Naive thymus-derived CD8-positive, alpha-beta T cell (primary cell): ENCODE data around the gene CLCN6. TPM values are rescaled to one million over a fixed set of nuclear protein-coding genes. Genes with fewer than 3 reads are reported as not detected.
A peak's percentile ranks its signal among the peaks of the same experiment; 100 is the strongest.

Source experiments
- ATAC-seq, 2 donors: fragments of 150-1000 bp; cut with Tn5 transposase in 1 of 2; sonication (Bioruptor Pico), chemical (Tn5 transposase) in 1 of 2; 1 replicate in 1 of 2; 2 replicates in 1 of 2; pipeline ENCODE4 v1.10.0; 2021; ENCODE audit warnings: mild to moderate bottlenecking in 2 of 2, moderate library complexity in 2 of 2
- POLR2A ChIA-PET: fragments of 350-600 bp; sonication (Branson Sonifier 250); formaldehyde crosslinking; loops from one replicate; lab custom pipeline; 2021; ENCODE audit warnings: antibody characterized with exemption; lab: Charles Lee
- DNase-seq, 10 donors: peaks; one replicate each; pipeline versions ENCODE4 v3.0.0 to v3.0.0-alpha.2; 2020 to 2022
- H3K27ac Mint-ChIP-seq, 10 donors: one replicate each; pipeline ENCODE4 v1.8.0; 2020 to 2022; ENCODE audit warnings: mild to moderate bottlenecking in 10 of 10, mixed read lengths in 10 of 10, moderate library complexity in 4 of 10, inconsistent platforms in 1 of 10
- H3K27me3 Mint-ChIP-seq, 5 donors: one replicate each; pipeline ENCODE4 v1.8.0; 2021 to 2022; ENCODE audit warnings: mixed read lengths in 5 of 5
- H3K36me3 Mint-ChIP-seq, 3 donors: one replicate each; pipeline ENCODE4 v1.8.0; 2020 to 2022; ENCODE audit warnings: mixed read lengths in 3 of 3, mild to moderate bottlenecking in 2 of 3, inconsistent platforms in 1 of 3
- H3K4me1 Mint-ChIP-seq, 4 donors: one replicate each; pipeline ENCODE4 v1.8.0; 2021 to 2022; ENCODE audit warnings: mixed read lengths in 4 of 4
- H3K4me3 Mint-ChIP-seq, 10 donors: one replicate each; pipeline ENCODE4 v1.8.0; 2020 to 2022; ENCODE audit warnings: mild to moderate bottlenecking in 10 of 10, mixed read lengths in 10 of 10, moderate library complexity in 6 of 10, inconsistent platforms in 1 of 10
- H3K9me3 Mint-ChIP-seq, 9 donors: one replicate each; pipeline ENCODE4 v1.8.0; 2020 to 2022; ENCODE audit warnings: mixed read lengths in 9 of 9, mild to moderate bottlenecking in 3 of 9, inconsistent platforms in 1 of 9, moderate library complexity in 1 of 9
- polyA plus RNA-seq, 3 donors: library from polyadenylated mRNA; unstranded; fragments of 300-500 nt; fragmentation: Illumina TruSeq; gene quantifications; one replicate each; pipeline ENCODE4 v1.2.3, GENCODE V29; 2021
- total RNA-seq, 8 experiments: library from RNA in 2 of 8; stranded (reverse) in 2 of 8; gene quantifications; one replicate each; pipeline ENCODE4 v1.2.3 and lab custom pipeline; 2021 to 2026

The CLCN6 gene
- total and polyA plus RNA-seq, 5 experiments from 2014 or later = 1.2 to 31.8 (median 2.8) TPM

DNA sequence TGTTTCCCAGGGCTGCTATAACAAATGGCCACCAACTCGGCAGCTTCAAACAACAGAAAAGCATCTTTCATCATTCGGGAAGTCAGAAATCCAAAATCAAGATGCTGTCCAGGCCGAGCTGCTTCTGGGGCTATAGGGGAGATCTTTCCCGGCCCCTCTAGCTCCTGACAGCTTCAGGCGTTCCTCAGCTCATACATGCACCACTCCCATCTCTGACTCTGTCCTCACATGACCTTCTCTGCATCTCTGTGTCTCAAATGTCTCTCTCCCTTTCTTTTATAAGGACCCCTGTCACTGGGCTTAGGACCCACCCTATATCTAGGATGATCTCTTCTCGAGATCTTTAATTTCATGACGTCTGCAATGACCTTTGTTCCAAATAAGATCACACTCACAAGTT lies 66.6 kb downstream of the CLCN6 start:
- Mint-ChIP-seq H3K9me3 (no peaks in the 10 kb centered on the region), H3K4me1 (no peaks in the 10 kb centered on the region), H3K4me3 (no peak overlapping the region), H3K36me3 (no peaks in the 10 kb centered on the region), H3K27ac (no peak overlapping the region), H3K27me3 (peaks cover 12 to 28% (median 18%) of the 10 kb centered on the region in 5 donors)
- POLR2A ChIA-PET = no interaction called here
- ATAC-seq (no peak), DNase-seq (no peak)

DNA sequence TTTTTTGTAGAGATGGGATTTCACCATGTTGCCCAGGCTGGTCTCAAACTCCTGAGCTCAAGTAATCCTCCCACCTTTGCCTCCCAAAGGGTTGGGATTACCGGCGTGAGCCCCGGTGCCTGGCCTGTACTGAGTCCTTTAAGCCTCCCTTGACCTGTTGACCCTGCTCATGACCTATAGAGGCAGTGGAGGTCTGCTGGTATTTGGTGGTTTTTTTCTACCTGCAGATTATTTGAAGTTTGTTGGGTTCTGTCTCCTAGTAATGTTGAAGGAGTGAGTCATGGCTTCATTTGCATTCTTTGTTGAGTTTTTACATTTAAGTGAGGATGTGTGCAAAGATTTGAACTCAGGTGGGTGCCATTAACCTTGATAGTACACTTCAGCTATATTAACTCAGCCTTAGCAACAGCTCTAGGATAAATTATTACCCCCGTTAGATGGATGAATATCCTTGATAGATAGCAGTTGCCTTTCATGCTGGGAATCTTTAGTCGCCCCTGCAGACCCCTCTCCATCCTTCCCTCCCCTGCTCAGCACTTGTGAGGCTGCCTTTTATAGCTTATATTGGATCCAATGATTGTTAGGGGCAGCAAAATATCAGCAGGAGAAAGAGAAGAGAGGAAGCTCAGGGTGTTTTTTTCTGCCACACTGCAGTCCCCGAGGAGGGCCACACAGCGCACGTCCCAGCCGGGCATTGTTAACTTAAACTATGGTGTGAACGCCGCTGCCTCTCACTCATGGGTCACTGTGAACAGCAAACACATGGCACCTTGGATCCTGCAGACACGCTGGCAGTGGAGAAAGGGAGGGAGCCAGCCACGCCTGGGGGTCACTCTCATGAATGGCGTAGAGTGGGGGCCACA lies 67.6 kb downstream of the CLCN6 start:
- POLR2A ChIA-PET = no interaction called here

DNA sequence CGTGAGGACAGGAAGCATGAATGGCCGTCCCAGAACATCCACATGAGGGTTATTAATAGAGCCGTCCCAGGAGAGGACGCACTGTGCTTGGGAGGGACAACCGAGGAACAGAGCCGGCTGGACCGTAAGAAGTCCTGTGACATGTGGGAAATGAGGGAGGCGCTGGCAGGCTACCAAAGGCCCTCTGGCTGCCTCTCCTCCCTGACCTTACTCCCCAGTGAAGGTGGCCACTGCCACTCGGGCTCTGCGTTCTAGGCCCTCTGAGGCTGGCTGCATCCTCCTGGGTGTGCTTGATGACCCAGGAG lies 68.2 kb downstream of the CLCN6 start:
- DNase-seq = no peak
- Mint-ChIP-seq H3K27me3 (peaks cover 12 to 28% (median 22%) of the 10 kb centered on the region in 5 donors), H3K27ac (peak overlapping the region in 1 of 10 donors; percentile 15), H3K9me3 (no peaks in the 10 kb centered on the region), H3K36me3 (no peaks in the 10 kb centered on the region), H3K4me1 (no peaks in the 10 kb centered on the region), H3K4me3 (no peak overlapping the region)
- POLR2A ChIA-PET = no interaction called here
- ATAC-seq = no peak

More for the DNA sequence above, 67.6 kb downstream of the CLCN6 start:
- no peak overlapping the region for H3K27ac Mint-ChIP-seq
- peaks cover 12 to 30% (median 18%) of the 10 kb centered on the region in 5 donors for H3K27me3 Mint-ChIP-seq
- no peak overlapping the region for H3K4me3 Mint-ChIP-seq
- no peaks in the 10 kb centered on the region for H3K4me1 Mint-ChIP-seq
- DNase-seq = no peak
- no peaks in the 10 kb centered on the region for H3K9me3 Mint-ChIP-seq
- H3K36me3 Mint-ChIP-seq = no peaks in the 10 kb centered on the region
- no peak for ATAC-seq

DNA sequence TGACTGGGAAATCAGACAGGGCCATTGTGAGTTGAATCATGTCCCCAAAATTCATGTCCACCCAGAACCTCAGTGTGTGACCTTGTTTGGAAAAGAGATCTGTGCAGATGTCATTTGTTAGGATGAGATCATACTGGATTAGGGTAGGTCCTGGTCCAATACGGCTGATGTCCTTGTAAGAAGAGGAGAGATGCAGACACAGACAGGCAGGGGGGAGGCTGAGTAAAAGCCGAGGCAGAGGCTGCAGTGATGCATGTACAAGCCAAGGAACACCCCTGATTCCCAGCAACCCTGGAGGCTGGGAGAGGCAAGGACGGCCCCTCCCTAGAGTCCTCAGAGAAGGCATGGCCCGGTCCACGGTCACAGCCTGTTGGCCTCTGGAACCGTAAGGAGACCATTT lies 68.6 kb downstream of the CLCN6 start:
- no peak for DNase-seq
- ATAC-seq = no peak
- no peaks in the 10 kb centered on the region for H3K9me3 Mint-ChIP-seq
- no peak overlapping the region for H3K4me3 Mint-ChIP-seq
- H3K4me1 Mint-ChIP-seq = no peaks in the 10 kb centered on the region
- no peaks in the 10 kb centered on the region for H3K36me3 Mint-ChIP-seq
- POLR2A ChIA-PET = no interaction called here
- peak overlapping the region in 1 of 10 donors; percentile 15 for H3K27ac Mint-ChIP-seq
- H3K27me3 Mint-ChIP-seq = peaks cover 12 to 28% (median 19%) of the 10 kb centered on the region in 5 donors

DNA sequence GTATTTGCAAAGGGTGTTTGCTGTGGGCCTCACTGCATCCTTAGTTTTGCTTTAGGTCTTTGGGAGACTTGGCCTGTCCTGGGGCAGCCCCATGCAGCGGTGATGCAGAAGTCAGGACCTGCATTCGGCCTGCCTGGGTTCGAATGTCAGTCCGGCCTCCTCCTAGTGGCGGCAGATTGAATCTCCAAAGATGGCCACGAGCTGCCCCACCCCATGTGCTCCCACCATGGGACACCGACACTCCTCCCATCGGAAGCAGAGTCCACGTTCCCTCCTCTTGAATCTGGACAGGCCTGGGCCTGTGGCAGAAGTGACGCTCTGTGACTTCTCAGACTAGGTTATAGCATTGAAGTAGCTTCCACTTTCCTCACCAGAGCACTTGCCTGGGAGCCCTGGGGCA lies 69.1 kb downstream of the CLCN6 start:
- H3K36me3 Mint-ChIP-seq = no peaks in the 10 kb centered on the region
- ATAC-seq (no peak), DNase-seq (no peak)
- no peaks in the 10 kb centered on the region for H3K4me1 Mint-ChIP-seq
- H3K4me3 Mint-ChIP-seq = no peak overlapping the region
- POLR2A ChIA-PET = no interaction called here
- no peak overlapping the region for H3K27ac Mint-ChIP-seq
- H3K9me3 Mint-ChIP-seq = no peaks in the 10 kb centered on the region
- H3K27me3 Mint-ChIP-seq = peaks cover 12 to 25% (median 17%) of the 10 kb centered on the region in 5 donors

DNA sequence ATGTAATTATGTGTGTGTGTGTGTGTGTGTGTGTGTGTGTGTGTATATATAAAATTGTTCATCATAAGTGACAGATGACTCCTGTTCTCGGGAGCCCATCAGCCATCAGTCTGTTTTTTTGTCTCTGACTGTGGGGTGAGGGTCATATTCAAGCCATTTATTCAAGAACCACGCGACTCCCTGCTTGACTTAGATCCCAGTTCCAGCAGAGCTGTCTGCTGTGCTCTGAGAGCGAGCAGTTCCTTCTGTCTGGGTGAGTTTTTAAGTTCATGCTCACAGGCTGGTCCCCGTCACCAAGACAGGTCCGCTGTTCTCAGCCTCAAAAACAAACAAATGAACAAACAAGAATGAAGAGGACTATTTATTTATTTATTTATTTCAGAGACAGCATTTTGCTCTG lies 71.1 kb downstream of the CLCN6 start:
- POLR2A ChIA-PET = no interaction called here
- ATAC-seq (no peak), DNase-seq (no peak)
- Mint-ChIP-seq H3K27me3 (peaks cover 7 to 25% (median 20%) of the 10 kb centered on the region in 5 donors), H3K4me3 (no peak overlapping the region), H3K4me1 (no peaks in the 10 kb centered on the region), H3K9me3 (no peaks in the 10 kb centered on the region), H3K36me3 (no peaks in the 10 kb centered on the region), H3K27ac (no peak overlapping the region)

DNA sequence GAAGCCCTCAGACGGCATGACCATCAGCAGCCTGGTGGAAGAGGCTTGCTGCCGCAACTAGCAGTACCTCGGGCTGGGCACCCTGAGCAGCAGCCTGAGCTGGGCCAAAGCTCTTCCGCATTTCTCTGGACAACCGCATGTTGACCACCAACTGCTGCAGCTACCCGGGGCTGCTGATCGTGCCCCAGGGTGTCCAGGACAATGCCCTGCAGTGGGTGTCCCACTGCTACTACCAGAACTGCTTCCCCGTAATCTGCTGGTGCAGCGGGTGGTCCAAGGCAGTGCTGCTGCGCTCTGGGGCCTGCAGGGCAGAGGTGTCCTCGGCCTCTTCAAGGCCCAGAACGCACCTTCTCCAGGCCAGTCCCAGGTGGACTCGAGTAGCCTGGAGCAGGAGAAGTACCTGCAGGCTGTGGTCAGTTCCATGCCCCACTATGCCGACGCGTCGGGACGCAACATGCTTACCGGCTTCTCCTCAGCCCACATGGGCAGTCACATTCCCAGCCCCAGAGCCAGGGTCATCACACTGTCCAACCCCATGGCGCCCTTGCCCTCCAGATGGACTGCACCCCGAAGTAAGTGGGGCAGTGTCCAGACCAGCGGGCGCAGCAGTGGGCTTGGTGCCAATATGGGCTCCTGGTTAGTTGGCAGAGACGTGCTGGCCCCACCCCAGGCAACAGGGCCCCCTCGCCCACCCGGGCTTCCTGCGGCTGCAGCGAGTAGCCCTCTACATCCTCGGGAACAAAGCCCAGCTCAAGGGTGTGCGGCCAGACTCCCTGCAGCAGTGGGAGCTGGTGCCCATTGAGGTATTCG lies 72.3 kb downstream of the CLCN6 start:
- H3K27me3 Mint-ChIP-seq = peaks cover 9 to 36% (median 20%) of the 10 kb centered on the region in 5 donors
- no peaks in the 10 kb centered on the region for H3K9me3 Mint-ChIP-seq
- no peak overlapping the region for H3K27ac Mint-ChIP-seq
- H3K36me3 Mint-ChIP-seq = no peaks in the 10 kb centered on the region
- no peak overlapping the region for H3K4me3 Mint-ChIP-seq
- H3K4me1 Mint-ChIP-seq = peaks cover 0 to 5% (median 0%) of the 10 kb centered on the region in 4 donors
- no peak for DNase-seq
- no peak for ATAC-seq
- POLR2A ChIA-PET = no interaction called here

DNA sequence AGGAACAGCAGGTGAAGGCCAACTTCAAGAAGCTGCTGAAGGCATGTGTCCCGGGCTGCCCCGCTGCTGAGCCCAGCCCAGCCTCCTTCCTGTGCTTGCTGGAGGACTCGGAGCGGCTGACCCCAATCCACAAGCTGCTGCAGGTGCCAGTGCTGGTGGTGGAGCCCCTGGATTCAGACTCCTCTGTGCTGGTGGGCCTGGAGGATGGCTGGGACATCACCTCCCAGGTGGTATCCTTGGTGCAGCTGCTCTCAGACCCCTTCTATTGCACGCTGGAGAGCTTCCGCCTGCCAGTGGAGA lies 72.8 kb downstream of the CLCN6 start:
- POLR2A ChIA-PET = no interaction called here
- Mint-ChIP-seq H3K4me3 (no peak overlapping the region), H3K36me3 (no peaks in the 10 kb centered on the region), H3K9me3 (no peaks in the 10 kb centered on the region), H3K27me3 (peaks cover 8 to 34% (median 18%) of the 10 kb centered on the region in 5 donors), H3K4me1 (peaks cover 0 to 5% (median 0%) of the 10 kb centered on the region in 4 donors), H3K27ac (no peak overlapping the region)
- DNase-seq (no peak), ATAC-seq (no peak)

DNA sequence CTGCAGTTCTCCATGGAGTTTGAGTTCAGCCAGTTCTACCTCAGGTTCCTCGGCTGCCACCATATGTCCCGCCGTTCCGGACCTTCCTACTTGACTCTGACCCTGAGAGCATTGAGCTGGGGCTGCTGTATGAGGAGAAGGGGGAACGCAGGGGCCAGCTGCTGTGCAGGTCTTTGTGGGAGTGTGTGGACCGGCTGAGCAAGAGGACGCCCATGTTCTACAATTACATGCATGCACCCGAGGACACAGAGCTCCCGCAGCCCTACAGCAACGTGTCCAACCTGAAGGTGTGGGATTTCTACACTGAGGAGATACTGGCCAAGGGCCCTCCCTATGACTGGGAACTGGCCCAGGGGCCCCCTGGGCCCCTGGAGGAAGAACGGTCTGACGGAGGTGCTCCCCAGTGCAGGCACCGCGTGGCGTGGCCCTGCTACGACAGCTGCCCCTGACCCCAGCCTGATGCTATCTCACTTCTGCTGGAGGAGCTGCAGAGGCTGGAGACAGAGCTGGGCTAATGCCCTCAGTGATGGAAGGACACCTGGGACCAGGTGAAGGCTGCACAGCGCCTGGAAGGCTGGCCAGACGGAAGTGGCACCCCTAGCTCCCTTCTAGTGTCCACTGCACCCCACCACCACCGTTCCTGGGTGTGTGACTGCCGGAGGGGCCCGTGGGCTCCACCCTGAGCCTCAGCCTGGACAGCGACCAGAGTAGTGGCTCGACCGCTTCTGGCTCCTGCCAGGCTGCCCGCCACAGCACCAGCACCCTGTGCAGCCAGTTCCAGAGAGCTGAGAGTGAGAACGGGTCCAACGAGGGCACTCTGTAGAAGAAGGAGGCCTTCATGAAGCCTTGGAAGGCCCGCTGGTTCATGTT lies 73.6 kb downstream of the CLCN6 start:
- POLR2A ChIA-PET = interaction anchor here (0.6 kb wide), 1 partner anchor 11 kb away, joined by 6 read pairs; no protein-coding TSS in a partner anchor
- H3K4me3 Mint-ChIP-seq = no peak overlapping the region
- H3K9me3 Mint-ChIP-seq = no peaks in the 10 kb centered on the region
- DNase-seq (no peak), ATAC-seq (no peak)
- no peak overlapping the region for H3K27ac Mint-ChIP-seq
- no peaks in the 10 kb centered on the region for H3K36me3 Mint-ChIP-seq
- H3K4me1 Mint-ChIP-seq = peaks cover 0 to 5% (median 0%) of the 10 kb centered on the region in 4 donors
- H3K27me3 Mint-ChIP-seq = peaks cover 5 to 27% (median 16%) of the 10 kb centered on the region in 5 donors

DNA sequence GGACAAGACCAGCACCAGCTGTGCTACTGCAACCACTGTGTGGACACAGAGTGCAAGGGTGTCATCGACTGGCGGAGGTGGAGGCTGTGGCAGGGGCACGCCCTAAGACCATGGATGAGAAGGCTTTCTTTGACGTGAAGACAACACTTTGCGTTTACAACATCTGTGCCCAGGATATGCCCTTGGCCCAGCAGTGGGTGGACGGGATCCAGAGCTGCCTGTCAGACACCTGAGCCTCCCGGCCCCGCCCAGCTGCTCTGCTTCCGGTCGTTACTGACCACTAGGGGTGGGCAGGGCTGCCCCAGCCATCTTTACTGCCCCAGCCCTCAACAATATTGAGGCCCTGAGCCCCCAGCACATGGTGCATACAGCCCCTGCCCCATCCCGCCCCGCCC lies 74.2 kb downstream of the CLCN6 start:
- H3K9me3 Mint-ChIP-seq = no peaks in the 10 kb centered on the region
- no peaks in the 10 kb centered on the region for H3K36me3 Mint-ChIP-seq
- ATAC-seq (no peak), DNase-seq (no peak)
- H3K27me3 Mint-ChIP-seq = peaks cover 5 to 27% (median 15%) of the 10 kb centered on the region in 5 donors
- H3K4me3 Mint-ChIP-seq = no peak overlapping the region
- H3K27ac Mint-ChIP-seq = no peak overlapping the region
- POLR2A ChIA-PET = interaction anchor here (0.6 kb wide), 1 partner anchor 10 kb away, joined by 6 read pairs; no protein-coding TSS in a partner anchor
- H3K4me1 Mint-ChIP-seq = peaks cover 0 to 5% (median 0%) of the 10 kb centered on the region in 4 donors

DNA sequence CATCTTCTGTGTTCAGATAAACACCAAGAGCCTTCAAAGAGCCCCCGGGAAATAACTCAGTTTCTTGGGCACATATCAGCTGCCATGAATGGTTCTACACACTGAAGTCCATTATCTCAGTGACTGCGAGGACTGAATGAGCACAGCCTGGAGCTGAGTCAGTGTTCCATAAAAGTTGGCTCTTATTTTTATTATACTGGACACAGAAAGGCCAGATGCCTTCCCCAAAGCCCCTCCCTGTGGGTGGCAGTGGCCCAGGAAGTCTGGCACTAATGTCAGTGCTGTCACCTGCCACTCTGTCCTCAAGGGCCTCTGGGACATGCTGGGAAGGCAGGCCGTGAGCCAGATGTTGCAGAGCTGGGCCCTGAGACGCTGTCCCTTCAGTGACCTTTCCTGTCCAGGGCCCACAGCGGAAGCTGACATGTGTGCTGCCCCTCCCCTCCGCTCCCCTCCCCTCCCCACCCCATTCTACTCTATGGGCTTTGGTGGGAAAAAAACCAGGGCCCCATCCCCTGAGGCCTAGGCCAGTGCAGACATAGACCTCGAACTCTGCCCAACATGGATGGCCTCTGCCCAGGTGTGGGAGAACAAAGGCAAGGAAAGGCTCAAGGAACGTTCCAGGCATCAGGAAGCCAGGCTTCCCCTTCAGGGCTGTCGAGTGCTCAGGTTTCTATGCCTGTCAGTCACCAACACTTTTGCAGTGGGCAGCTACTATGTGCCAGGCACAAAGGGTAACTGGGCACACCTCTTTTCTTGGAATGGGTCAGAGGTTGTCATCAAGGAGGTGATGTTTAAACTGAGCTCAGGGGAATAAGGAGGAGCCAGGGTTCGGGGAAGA lies 75.1 kb downstream of the CLCN6 start:
- POLR2A ChIA-PET = no interaction called here
- ATAC-seq = no peak
- H3K4me3 Mint-ChIP-seq = no peak overlapping the region
- no peaks in the 10 kb centered on the region for H3K9me3 Mint-ChIP-seq
- H3K27ac Mint-ChIP-seq = peak overlapping the region in 1 of 10 donors; percentile 33
- peaks cover 0 to 5% (median 0%) of the 10 kb centered on the region in 4 donors for H3K4me1 Mint-ChIP-seq
- DNase-seq = no peak
- H3K27me3 Mint-ChIP-seq = peaks cover 5 to 33% (median 13%) of the 10 kb centered on the region in 5 donors
- H3K36me3 Mint-ChIP-seq = no peaks in the 10 kb centered on the region
